NCI-H2029 (cell line): Measurements from ENCODE around the gene PLCD3.

ENCODE experiments used
- DNase-seq: peaks from one replicate; lab custom pipeline; 2025; lab: John Stamatoyannopoulos, UW

PLCD3 gene

GRCh38 chr17:45117848-45118646 is 14.3 kb downstream of the PLCD3 start:
- no peak for DNase-seq

- DNase-seq = no peak
These were observed 15.0 kb downstream of the PLCD3 start for GRCh38 chr17:45117334-45117733.

- no peak for DNase-seq
These were observed 15.8 kb downstream of the PLCD3 start for GRCh38 chr17:45116434-45117016.

GRCh38 chr17:45115871-45116270 is 16.4 kb downstream of the PLCD3 start:
- no peak for DNase-seq

- no peak for DNase-seq
These were observed 17.2 kb downstream of the PLCD3 start for GRCh38 chr17:45115015-45115625.

- no peak for DNase-seq
These were observed 18.0 kb downstream of the PLCD3 start for GRCh38 chr17:45114117-45114932.

GRCh38 chr17:45113424-45113754 is 18.9 kb downstream of the PLCD3 start:
- no peak for DNase-seq

- DNase-seq = no peak
These were observed 19.5 kb downstream of the PLCD3 start for GRCh38 chr17:45112559-45113423.

- no peak for DNase-seq
These were observed 20.5 kb downstream of the PLCD3 start for GRCh38 chr17:45111850-45112249.

GRCh38 chr17:45110676-45111611 is 21.4 kb downstream of the PLCD3 start:
- no peak for DNase-seq

- no peak for DNase-seq
These were observed 23.5 kb downstream of the PLCD3 start for GRCh38 chr17:45108595-45109521.

GRCh38 chr17:45108051-45108450 is 24.3 kb downstream of the PLCD3 start:
- DNase-seq = no peak

- no peak for DNase-seq
These were observed 24.9 kb downstream of the PLCD3 start for GRCh38 chr17:45107293-45108010.

- DNase-seq = no peak
These were observed 25.7 kb downstream of the PLCD3 start for GRCh38 chr17:45106582-45106981.

GRCh38 chr17:45106096-45106495 is 26.2 kb downstream of the PLCD3 start:
- no peak for DNase-seq

GRCh38 chr17:45104907-45105624 is 27.2 kb downstream of the PLCD3 start:
- DNase-seq = no peak

GRCh38 chr17:45104497-45104896 is 27.8 kb downstream of the PLCD3 start:
- no peak for DNase-seq

GRCh38 chr17:45104029-45104428 is 28.3 kb downstream of the PLCD3 start:
- no peak for DNase-seq
